ENCODE results near the gene NSMCE4A. TPM values are rescaled to one million over a fixed set of nuclear protein-coding genes. Genes with fewer than 3 reads are reported as not detected.
"Not testable (repeated sequence)": the region's sequence is repeated elsewhere in the genome, so short reads cannot be mapped to it uniquely, and the experiment has no call there.

The NSMCE4A gene
- total and polyA plus RNA-seq, 9 of the 15 experiments (the other 6 are each of a cell fraction or from before 2014, with no cell fraction given), result 8.4 to 88.5 (median 46.4) TPM

DNA sequence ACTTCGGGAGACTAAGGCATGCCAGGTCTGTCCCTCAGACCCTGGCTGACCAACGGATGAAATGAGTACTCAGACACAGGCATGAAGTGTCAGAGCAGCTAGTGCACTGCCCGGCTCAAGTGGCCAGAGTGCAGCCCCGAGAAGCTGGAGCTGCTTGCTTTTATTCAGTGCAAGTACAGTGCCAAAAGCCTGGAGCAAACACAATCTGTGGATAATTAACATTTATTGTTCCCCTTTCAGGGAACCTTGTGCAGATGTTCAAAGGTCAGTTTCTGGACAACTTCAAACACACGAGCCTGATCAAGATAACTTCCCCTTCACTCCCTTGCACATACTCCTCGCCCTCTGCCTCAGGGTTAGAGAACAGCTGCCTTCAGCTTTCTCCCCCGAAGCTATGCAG, 39.3 kb downstream of the NSMCE4A start:
- Histone ChIP-seq H3K27me3 (ENCODE audit: control insufficient read depth in 2 of 2, insufficient read depth in 2 of 2, low read length in 2 of 2) (no peaks in the 10 kb centered on the region), H3K4me1 (replicated peaks in 1 of 2; ENCODE audit: control insufficient read depth in 2 of 2, insufficient read depth in 2 of 2, low read length in 2 of 2) (peaks cover 0 to 4% of the 10 kb centered on the region in 2 experiments; a peak in 3 of 5 replicates), H2AFZ (ENCODE audit: low read depth, low read length) (no peak overlapping the region), H3K9me3 (replicated peaks; ENCODE audit: control insufficient read depth, insufficient read depth, low read depth, low read length) (no peaks in the 10 kb centered on the region), H3K79me2 (ENCODE audit: control insufficient read depth, insufficient read depth, low read length) (no peaks in the 10 kb centered on the region), H3K9me1 (ENCODE audit: control insufficient read depth, insufficient read depth, low read length) (no peaks in the 10 kb centered on the region), H3K9ac (ENCODE audit: insufficient read depth in 1 of 2, low read depth in 2 of 2, low read length in 2 of 2) (no peak overlapping the region), H3K4me3 (no peak overlapping the region), H3K36me3 (ENCODE audit: control insufficient read depth, insufficient read depth, low read length) (no peaks in the 10 kb centered on the region), H3K27ac (ENCODE audit: extremely low read depth, low read depth, low read length) (no peak overlapping the region), H3K4me2 (ENCODE audit: insufficient read depth, low read length) (no peak overlapping the region), H4K20me1 (replicated peaks; ENCODE audit: control insufficient read depth, insufficient read depth, low read length) (no peaks in the 10 kb centered on the region)
- 13% methylated on average over 7 of the region's 7 CpGs for WGBS (ENCODE audit: insufficient coverage, low coverage, missing lambda C conversion rate)
- peak in 1 of 4 experiments; percentile 41 for DNase-seq (ENCODE audit: extremely low read depth in 1 of 4, low spot score in 3 of 4)
- peak; percentile 68 for FAIRE-seq
- in situ Hi-C loops (cut with MboI), result no loop called here
- ChIA-PET POLR2A (no interaction called here), CTCF (ENCODE audit: low intra/inter-chr PET ratio) (no interaction called here)
- ATAC-seq, result peak; percentile 81
- BruUV-seq (replicated peaks), result no TSS peak
- intact Hi-C loops (cut with micrococcal nuclease), result no loop called here
- TF ChIP-seq, protein P1, sequence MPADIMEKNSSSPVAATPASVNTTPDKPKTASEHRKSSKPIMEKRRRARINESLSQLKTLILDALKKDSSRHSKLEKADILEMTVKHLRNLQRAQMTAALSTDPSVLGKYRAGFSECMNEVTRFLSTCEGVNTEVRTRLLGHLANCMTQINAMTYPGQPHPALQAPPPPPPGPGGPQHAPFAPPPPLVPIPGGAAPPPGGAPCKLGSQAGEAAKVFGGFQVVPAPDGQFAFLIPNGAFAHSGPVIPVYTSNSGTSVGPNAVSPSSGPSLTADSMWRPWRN (IDR thresholded peaks at IDR 0.05; ENCODE audit: low read depth), result peak; percentile 28; the same call in 1 of the 2 replicates
- peak; percentile 35 to 50; a peak in 2 of 4 replicates for TF ChIP-seq NRF1 (conservative IDR thresholded peaks at IDR 0.05 in 1 of 2, IDR thresholded peaks at IDR 0.05 in 1 of 2)
- no peak for TF ChIP-seq SPI1 (IDR thresholded peaks at IDR 0.05; ENCODE audit: borderline replicate concordance, low read depth, low read length)
- peak; percentile 29; the same call in 1 of the 2 replicates for TF ChIP-seq L3MBTL2 (IDR thresholded peaks at IDR 0.05)
- TF ChIP-seq SOX6 (IDR thresholded peaks at IDR 0.05), result peak; percentile 31; the same call in 1 of the 2 replicates
- TF ChIP-seq CBFA2T3 (IDR thresholded peaks at IDR 0.05), result peak; percentile 32; the same call in 1 of the 2 replicates
- no peak for TF ChIP-seq NCOA4 (IDR thresholded peaks at IDR 0.05; ENCODE audit: partially characterized antibody)

DNA sequence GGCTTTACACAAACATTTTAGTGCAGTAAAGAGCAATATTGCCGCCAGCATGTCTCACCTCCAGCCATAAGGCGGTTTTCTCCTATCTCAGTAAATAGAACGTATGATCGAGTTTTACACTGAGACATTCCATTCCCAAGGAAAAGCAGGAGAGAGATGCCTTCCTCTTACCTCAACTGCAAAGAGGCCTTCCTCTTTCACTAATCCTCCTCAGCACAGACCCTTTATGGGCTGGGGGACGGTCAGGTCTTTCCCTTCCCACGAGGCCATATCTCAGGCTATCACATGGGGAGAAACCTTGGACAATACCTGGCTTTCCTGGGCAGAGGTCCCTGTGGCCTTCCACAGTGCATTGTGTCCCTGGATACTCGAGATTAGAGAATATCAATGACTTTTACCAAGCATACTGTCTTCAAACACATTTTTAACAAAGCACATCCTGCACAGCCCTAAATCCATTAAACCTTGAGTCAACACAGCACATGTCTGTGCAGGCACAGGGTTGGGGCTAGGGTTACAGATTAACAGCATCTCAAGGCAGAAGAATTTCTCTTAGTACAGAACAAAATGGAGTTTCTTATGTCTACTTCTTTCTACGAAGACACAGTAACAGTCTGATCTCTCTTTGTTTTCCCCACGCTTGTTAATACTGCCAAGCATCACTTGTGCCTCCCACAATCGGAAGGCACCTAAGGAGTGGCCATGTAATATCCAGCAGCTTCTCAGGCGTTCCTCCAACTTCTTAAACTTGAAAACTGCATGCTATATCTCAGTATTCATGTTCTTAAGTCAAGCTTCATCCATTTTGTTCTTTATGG, 44.5 kb downstream of the NSMCE4A start:
- H3K27ac ChIP-seq (ENCODE audit: extremely low read depth, low read depth, low read length); H3K4me2 ChIP-seq (ENCODE audit: insufficient read depth, low read length); H2AFZ ChIP-seq (ENCODE audit: low read depth, low read length); in situ Hi-C loops (cut with MboI); H3K9me1 ChIP-seq (ENCODE audit: control insufficient read depth, insufficient read depth, low read length); DNase-seq (ENCODE audit: extremely low read depth in 1 of 4, low spot score in 3 of 4); H3K9ac ChIP-seq (ENCODE audit: insufficient read depth in 1 of 2, low read depth in 2 of 2, low read length in 2 of 2); CTCF ChIA-PET (ENCODE audit: low intra/inter-chr PET ratio); H3K27me3 ChIP-seq (ENCODE audit: control insufficient read depth in 2 of 2, insufficient read depth in 2 of 2, low read length in 2 of 2); ATAC-seq; POLR2A ChIA-PET; BruUV-seq (replicated peaks); FAIRE-seq; intact Hi-C loops (cut with micrococcal nuclease); H3K9me3 ChIP-seq (replicated peaks; ENCODE audit: control insufficient read depth, insufficient read depth, low read depth, low read length); H3K36me3 ChIP-seq (ENCODE audit: control insufficient read depth, insufficient read depth, low read length); H3K4me3 ChIP-seq; H4K20me1 ChIP-seq (replicated peaks; ENCODE audit: control insufficient read depth, insufficient read depth, low read length): not testable (repeated sequence)
- 73% methylated on average over 9 of the region's 11 CpGs for WGBS (ENCODE audit: insufficient coverage, low coverage, missing lambda C conversion rate)
- Histone ChIP-seq H3K79me2 (ENCODE audit: control insufficient read depth, insufficient read depth, low read length) (peaks cover 28% of the 10 kb centered on the region), H3K4me1 (replicated peaks in 1 of 2; ENCODE audit: control insufficient read depth in 2 of 2, insufficient read depth in 2 of 2, low read length in 2 of 2) (peaks cover under 1 to 10% of the 10 kb centered on the region in 2 experiments; a peak in 4 of 5 replicates)

Measured in K562 (cell line).